Endothelial cell of umbilical vein (primary cell): ENCODE measurements around the gene LGMN. TPM values are rescaled to one million over a fixed set of nuclear protein-coding genes. Genes with fewer than 3 reads are reported as not detected.

ENCODE experiments used
- BruUV-seq: library from RNA; stranded (reverse); fragments of 400-500 nt; replicated peaks from 2 replicates; lab custom pipeline; 2021; lab: Mats Ljungman, UMichigan
- CTCF ChIA-PET: fragments of 300-600, 350-600 bp; sonication (Branson Sonifier 250); formaldehyde crosslinking; loops from one replicate; lab custom pipeline; 2021; ENCODE audit warnings: antibody characterized with exemption, inconsistent platforms; lab: Charles Lee
- POLR2A ChIA-PET: fragments of 300-600, 350-600 bp; sonication (Branson Sonifier 250); formaldehyde crosslinking; loops from one replicate; lab custom pipeline; 2021; ENCODE audit warnings: antibody characterized with exemption, inconsistent platforms; lab: Charles Lee
- DNase-seq: peaks from one replicate; pipeline ENCODE4 v3.0.0-alpha.2; 2011; ENCODE audit warnings: low read depth, low spot score
- FAIRE-seq: peaks from 2 replicates; lab custom pipeline; 2011; peaks lifted over from hg19 to GRCh38; lab: Jason Lieb, UNC
- H2AFZ ChIP-seq: 2 replicates; pipeline ENCODE4 v1.6.0; 2012; ENCODE audit warnings: low read depth, low read length, control low read depth, inconsistent platforms
- H3K27ac ChIP-seq: 2 replicates; pipeline ENCODE4 v1.5.1; 2011; ENCODE audit warnings: low read depth, mild to moderate bottlenecking, control low read depth, low read length, moderate library complexity; ENCODE audit not compliant: insufficient read depth
- H3K27me3 ChIP-seq, 2 experiments: 2 replicates each; pipeline versions ENCODE4 v1.6.0 to v1.6.1; 2011; ENCODE audit warnings: low read length in 2 of 2, mixed read lengths in 1 of 2; ENCODE audit not compliant: control insufficient read depth in 2 of 2, insufficient read depth in 2 of 2
- H3K36me3 ChIP-seq, 2 experiments: 2 replicates in 1 of 2; 3 replicates in 1 of 2; pipeline ENCODE4 v1.5.1; 2011; ENCODE audit warnings: low read length in 2 of 2, mild to moderate bottlenecking in 1 of 2, moderate library complexity in 1 of 2; ENCODE audit not compliant: control insufficient read depth in 2 of 2, insufficient read depth in 2 of 2; ENCODE audit errors: extremely low read depth in 1 of 2
- H3K4me1 ChIP-seq: 3 replicates; pipeline ENCODE4 v1.5.1; 2011; ENCODE audit warnings: mild to moderate bottlenecking, low read length; ENCODE audit not compliant: control insufficient read depth, insufficient read depth; ENCODE audit errors: extremely low read depth
- H3K4me2 ChIP-seq: 2 replicates; pipeline ENCODE4 v1.6.1; 2011; ENCODE audit warnings: low read length, control low read depth, mixed read lengths; ENCODE audit not compliant: insufficient read depth
- H3K4me3 ChIP-seq, 3 experiments: fragments of 200-600 bp in 1 of 3; sonication (generic), shearing (Covaris generic) in 1 of 3; replicated peaks in 1 of 3; 2 replicates each; pipeline ENCODE4 v1.5.1; 2011 to 2016; ENCODE audit warnings: control low read depth in 3 of 3, low read length in 3 of 3, mild to moderate bottlenecking in 2 of 3, inconsistent platforms in 1 of 3, low read depth in 1 of 3, moderate library complexity in 1 of 3; ENCODE audit not compliant: insufficient read depth in 1 of 3
- H3K79me2 ChIP-seq: 2 replicates; pipeline ENCODE4 v1.6.0; 2012; ENCODE audit warnings: low read length, inconsistent platforms; ENCODE audit not compliant: control insufficient read depth, insufficient read depth
- H3K9ac ChIP-seq: replicated peaks from 2 replicates; pipeline ENCODE3; 2011; ENCODE audit warnings: low read length, control low read depth; ENCODE audit not compliant: insufficient read depth; ENCODE audit errors: extremely low read depth
- H3K9me1 ChIP-seq: replicated peaks from 3 replicates; pipeline ENCODE4 v1.6.0; 2011; ENCODE audit warnings: mild to moderate bottlenecking, low read length; ENCODE audit not compliant: control insufficient read depth, insufficient read depth; ENCODE audit errors: extremely low read depth
- H3K9me3 ChIP-seq: replicated peaks from 2 replicates; pipeline ENCODE4 v1.5.1; 2012; ENCODE audit warnings: low read length, inconsistent platforms; ENCODE audit not compliant: control insufficient read depth, insufficient read depth
- H4K20me1 ChIP-seq: replicated peaks from 2 replicates; pipeline ENCODE3; 2011; ENCODE audit warnings: mild to moderate bottlenecking, low read length; ENCODE audit not compliant: control insufficient read depth, insufficient read depth; ENCODE audit errors: extremely low read depth
- EZH2 ChIP-seq: IDR thresholded peaks from 2 replicates; pipeline ENCODE4 v1.6.1; 2012; ENCODE audit warnings: borderline replicate concordance, low read depth, mild to moderate bottlenecking, moderate library complexity, low read length, inconsistent platforms; ENCODE audit not compliant: severe bottlenecking
- FOS ChIP-seq: IDR thresholded peaks from 2 replicates; pipeline ENCODE4 v1.6.1; 2011; ENCODE audit warnings: mild to moderate bottlenecking, low read length, moderate library complexity, borderline replicate concordance; ENCODE audit not compliant: insufficient read depth
- GATA2 ChIP-seq: IDR thresholded peaks from 2 replicates; pipeline ENCODE4 v1.7.0; 2011; ENCODE audit warnings: low read depth, mild to moderate bottlenecking, moderate library complexity, mixed read lengths, low read length; ENCODE audit not compliant: insufficient read length, insufficient read depth
- JUN ChIP-seq: IDR thresholded peaks from 2 replicates; pipeline ENCODE4 v1.6.1; 2011; ENCODE audit warnings: borderline replicate concordance, low read depth; ENCODE audit not compliant: insufficient read length, insufficient read depth
- MYC ChIP-seq: IDR thresholded peaks from one replicate; pipeline ENCODE4 v1.6.1; 2011; ENCODE audit warnings: mild to moderate bottlenecking, low read depth, low read length
- POLR2A ChIP-seq: IDR thresholded peaks from 2 replicates; pipeline ENCODE4 v1.6.1; 2012; ENCODE audit warnings: low read depth, mild to moderate bottlenecking, control low read depth, low read length
- POLR2AphosphoS5 ChIP-seq: IDR thresholded peaks from 2 replicates; pipeline ENCODE4 v1.6.1; 2012; ENCODE audit warnings: low read depth, mild to moderate bottlenecking, control low read depth, low read length, moderate library complexity; ENCODE audit not compliant: insufficient read depth
- dilution Hi-C: fragments of 300-500 bp; cut with MboI; formaldehyde crosslinking; loops from one replicate; pipeline ENCODE4 v1.15.0; 2019; ENCODE audit warnings: low sequenced_read_pairs; ENCODE audit not compliant: extremely low pct_ligation_motif_present
- intact Hi-C: fragments of 100-400 bp; cut with micrococcal nuclease; formaldehyde crosslinking; loops from one replicate; pipeline ENCODE4 v1.10.0; 2022
- polyA plus RNA-seq, 4 experiments: library from polyadenylated mRNA; depleted of rRNA in 3 of 4; stranded (reverse) in 3 of 4; unstranded in 1 of 4; fragments of >200 nt; gene quantifications; 2 replicates each; pipeline versions ENCODE4 v1.2.1 to v1.2.3, GENCODE V29; 2011 to 2012; ENCODE audit warnings: missing spikeins in 1 of 4
- total RNA-seq: library from RNA; stranded (reverse); gene quantifications from 2 replicates; pipeline ENCODE4 v1.2.3, GENCODE V29; 2021
- TF ChIP-seq, protein P1 (sequence below): IDR thresholded peaks from 2 replicates; pipeline ENCODE4 v1.6.1; 2011; ENCODE audit not compliant: insufficient read depth, insufficient read length
- TF ChIP-seq, protein P2 (sequence below), 2 donors: IDR thresholded peaks; 1 replicate in 1 of 2; 2 replicates in 1 of 2; pipeline ENCODE4 v1.5.1; 2011; ENCODE audit warnings: low read length in 2 of 2, mild to moderate bottlenecking in 2 of 2, moderate library complexity in 2 of 2, control low read depth in 1 of 2, inconsistent platforms in 1 of 2, low read depth in 1 of 2; ENCODE audit not compliant: insufficient read depth in 1 of 2; ENCODE audit errors: extremely low read depth in 1 of 2

LGMN gene
- total and polyA plus RNA-seq, 2 donors (not counting 3 experiments of a cell fraction or from before 2014, with no cell fraction given) = 56.7 to 99.2 TPM

DNA sequence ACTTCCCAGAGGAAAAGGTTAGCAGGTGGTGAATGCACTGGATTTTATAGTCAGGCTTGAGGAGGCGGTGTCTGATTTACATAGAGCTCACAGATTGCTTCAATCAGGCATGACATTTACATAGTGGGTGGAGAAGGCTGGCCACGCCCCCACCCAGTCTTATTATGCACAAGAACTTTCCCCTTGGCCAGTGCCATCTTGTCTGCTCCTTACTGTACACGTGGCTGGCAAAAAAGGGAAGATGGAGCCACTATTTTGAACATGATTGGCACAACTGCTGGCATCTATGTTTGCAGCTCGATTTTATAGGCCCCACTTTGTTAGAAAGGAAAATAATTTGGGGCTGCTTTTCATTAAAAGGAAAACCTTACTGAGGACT is 10.9 kb upstream of the LGMN start:
- Histone ChIP-seq H3K4me2 (no peak overlapping the region), H4K20me1 (no peaks in the 10 kb centered on the region), H3K79me2 (no peaks in the 10 kb centered on the region), H3K9me3 (no peaks in the 10 kb centered on the region), H3K9me1 (no peaks in the 10 kb centered on the region), H3K27me3 (no peaks in the 10 kb centered on the region), H2AFZ (no peak overlapping the region), H3K4me3 (no peak overlapping the region), H3K4me1 (no peaks in the 10 kb centered on the region), H3K36me3 (no peaks in the 10 kb centered on the region), H3K27ac (no peak overlapping the region), H3K9ac (no peak overlapping the region)
- FAIRE-seq = no peak
- no TSS peak for BruUV-seq
- DNase-seq = peak; percentile 17
- ChIA-PET POLR2A (interaction anchor here (0.6 kb wide), 1 partner anchor 395 kb away, joined by 9 read pairs; no protein-coding TSS in a partner anchor), CTCF (interaction anchor here (0.8 to 1.0 kb wide), 2 partner anchors 23 to 25 kb away, joined by 3 read pairs; no protein-coding TSS in a partner anchor)
- TF ChIP-seq POLR2AphosphoS5 = no peak
- TF ChIP-seq, protein P1, sequence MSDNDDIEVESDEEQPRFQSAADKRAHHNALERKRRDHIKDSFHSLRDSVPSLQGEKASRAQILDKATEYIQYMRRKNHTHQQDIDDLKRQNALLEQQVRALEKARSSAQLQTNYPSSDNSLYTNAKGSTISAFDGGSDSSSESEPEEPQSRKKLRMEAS = no peak
- no peak for TF ChIP-seq EZH2
- TF ChIP-seq JUN = no peak
- TF ChIP-seq MYC = no peak
- TF ChIP-seq POLR2A = no peak
- TF ChIP-seq FOS = no peak
- intact Hi-C loops (no loop called here), dilution Hi-C loops (no loop called here)

DNA sequence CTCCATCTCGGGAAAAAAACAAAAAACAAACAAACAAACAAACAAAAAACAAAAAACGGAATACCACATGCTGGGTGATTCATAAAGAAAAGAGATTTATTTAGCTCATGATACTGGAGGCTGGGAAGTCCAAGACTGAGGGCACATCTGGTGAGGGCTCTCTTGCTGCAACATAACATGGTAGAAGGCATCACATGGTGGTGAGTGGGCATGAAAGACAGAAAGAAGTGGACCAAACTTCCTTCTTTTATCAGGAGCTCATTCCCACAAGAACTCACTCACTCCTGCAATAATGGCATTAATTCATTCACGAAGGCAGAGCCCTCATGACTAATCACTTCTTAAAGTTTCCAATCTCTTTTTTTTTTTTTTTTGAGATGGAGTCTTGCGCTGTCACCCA is 8.0 kb upstream of the LGMN start:
- no peaks in the 10 kb centered on the region for H3K4me1 ChIP-seq
- no peak overlapping the region for H3K9ac ChIP-seq
- no peaks in the 10 kb centered on the region for H3K79me2 ChIP-seq
- FAIRE-seq (no peak), DNase-seq (no peak)
- intact Hi-C loops (no loop called here), dilution Hi-C loops (no loop called here)
- POLR2A ChIA-PET = no interaction called here
- no peak overlapping the region for H3K27ac ChIP-seq
- no TSS peak for BruUV-seq
- no peak overlapping the region for H2AFZ ChIP-seq
- no peaks in the 10 kb centered on the region for H3K9me3 ChIP-seq
- H3K4me2 ChIP-seq = no peak overlapping the region
- TF ChIP-seq, protein P2, sequence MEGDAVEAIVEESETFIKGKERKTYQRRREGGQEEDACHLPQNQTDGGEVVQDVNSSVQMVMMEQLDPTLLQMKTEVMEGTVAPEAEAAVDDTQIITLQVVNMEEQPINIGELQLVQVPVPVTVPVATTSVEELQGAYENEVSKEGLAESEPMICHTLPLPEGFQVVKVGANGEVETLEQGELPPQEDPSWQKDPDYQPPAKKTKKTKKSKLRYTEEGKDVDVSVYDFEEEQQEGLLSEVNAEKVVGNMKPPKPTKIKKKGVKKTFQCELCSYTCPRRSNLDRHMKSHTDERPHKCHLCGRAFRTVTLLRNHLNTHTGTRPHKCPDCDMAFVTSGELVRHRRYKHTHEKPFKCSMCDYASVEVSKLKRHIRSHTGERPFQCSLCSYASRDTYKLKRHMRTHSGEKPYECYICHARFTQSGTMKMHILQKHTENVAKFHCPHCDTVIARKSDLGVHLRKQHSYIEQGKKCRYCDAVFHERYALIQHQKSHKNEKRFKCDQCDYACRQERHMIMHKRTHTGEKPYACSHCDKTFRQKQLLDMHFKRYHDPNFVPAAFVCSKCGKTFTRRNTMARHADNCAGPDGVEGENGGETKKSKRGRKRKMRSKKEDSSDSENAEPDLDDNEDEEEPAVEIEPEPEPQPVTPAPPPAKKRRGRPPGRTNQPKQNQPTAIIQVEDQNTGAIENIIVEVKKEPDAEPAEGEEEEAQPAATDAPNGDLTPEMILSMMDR (IDR thresholded peaks at IDR 0.05; ENCODE audit: extremely low read depth in 1 of 2, insufficient read depth in 1 of 2, low read depth in 1 of 2, low read length in 2 of 2) = no peak
- TF ChIP-seq, protein P1 = no peak
- no peak for TF ChIP-seq EZH2
- no peak for TF ChIP-seq POLR2A
- no peak for TF ChIP-seq GATA2
- no peak for TF ChIP-seq FOS
- H3K36me3 ChIP-seq = no peaks in the 10 kb centered on the region
- H3K4me3 ChIP-seq = no peak overlapping the region
- H4K20me1 ChIP-seq = no peaks in the 10 kb centered on the region
- H3K9me1 ChIP-seq = no peaks in the 10 kb centered on the region
- CTCF ChIA-PET = no interaction called here
- H3K27me3 ChIP-seq = peaks cover 0 to 2% of the 10 kb centered on the region in 2 experiments
